NCI-H2081 (cell line): ENCODE results near the gene H3-3A.

Experiments
- DNase-seq, 2 experiments: peaks; one replicate each; lab custom pipeline; 2025; lab: John Stamatoyannopoulos, UW

H3-3A gene

GRCh38 chr1:226054519-226055327 is 7.8 kb upstream of the H3-3A start:
- DNase-seq, result no peak

GRCh38 chr1:226059709-226060108 is 2.8 kb upstream of the H3-3A start:
- no peak for DNase-seq

GRCh38 chr1:226060427-226060826 is 2.1 kb upstream of the H3-3A start:
- DNase-seq, result no peak

- peak in 1 of 2 experiments; percentile 44 for DNase-seq
Measured at GRCh38 chr1:226061068-226061840, 1.3 kb upstream of the H3-3A start.

- DNase-seq, result peak; percentile 89
Measured at GRCh38 chr1:226061841-226062557, 517 bp upstream of the H3-3A start.

- peak; percentile 31 to 60 for DNase-seq
Measured at GRCh38 chr1:226063224-226063976, 884 bp downstream of the H3-3A start.

GRCh38 chr1:226063977-226064815 is 1.7 kb downstream of the H3-3A start:
- DNase-seq, result peak; percentile 23 to 57

GRCh38 chr1:226064816-226065248 is 2.3 kb downstream of the H3-3A start:
- DNase-seq, result peak; percentile 44 to 59

- peak; percentile 7 to 18 for DNase-seq
Measured at GRCh38 chr1:226066415-226067078, 4.0 kb downstream of the H3-3A start.

GRCh38 chr1:226069811-226070489 is 7.4 kb downstream of the H3-3A start:
- no peak for DNase-seq

GRCh38 chr1:226072347-226072746 is 9.8 kb downstream of the H3-3A start:
- DNase-seq, result no peak

GRCh38 chr1:226073184-226073950 is 10.9 kb downstream of the H3-3A start:
- no peak for DNase-seq

GRCh38 chr1:226074046-226074445 is 11.5 kb downstream of the H3-3A start:
- no peak for DNase-seq

GRCh38 chr1:226076378-226076777 is 13.9 kb downstream of the H3-3A start:
- no peak for DNase-seq

- no peak for DNase-seq
Measured at GRCh38 chr1:226078374-226078773, 15.9 kb downstream of the H3-3A start.

- DNase-seq, result peak in 1 of 2 experiments; percentile 47
Measured at GRCh38 chr1:226082587-226082917, 20.0 kb downstream of the H3-3A start.

GRCh38 chr1:226082959-226083301 is 20.4 kb downstream of the H3-3A start:
- DNase-seq, result peak in 1 of 2 experiments; percentile 47

- peak; percentile 68 to 73 for DNase-seq
Measured at GRCh38 chr1:226083302-226084101, 21.0 kb downstream of the H3-3A start.
